HEK293 (cell line): ENCODE measurements around the gene KANTR.
A peak's percentile ranks its signal among the peaks of the same experiment; 100 is the strongest.

Experiments used
- EGR2 ChIP-seq: fragments of 450-650 bp; formaldehyde crosslinking; IDR thresholded peaks from 2 replicates; pipeline ENCODE4 v1.5.1; 2016; ENCODE audit warnings: low read depth, missing biosample characterization, missing genetic modification characterization
- KLF8 ChIP-seq: fragments of 450-650 bp; formaldehyde crosslinking; IDR thresholded peaks from 2 replicates; pipeline ENCODE4 v1.5.1; 2016; ENCODE audit warnings: missing biosample characterization, missing genetic modification characterization
- SETDB1 ChIP-seq: IDR thresholded peaks from one replicate; pipeline ENCODE4 v1.6.1; 2017; ENCODE audit warnings: mild to moderate bottlenecking, low read length, moderate library complexity, mixed read lengths; ENCODE audit not compliant: insufficient read length
- TRIM28 ChIP-seq: IDR thresholded peaks from 2 replicates; pipeline ENCODE4 v1.6.1; 2011; ENCODE audit warnings: low read length, control low read depth, borderline replicate concordance
- ZBTB8A ChIP-seq: fragments of 450-650 bp; formaldehyde crosslinking; IDR thresholded peaks from 2 replicates; pipeline ENCODE4 v1.5.1; 2016; ENCODE audit warnings: missing biosample characterization, missing genetic modification characterization
- ZFHX2 ChIP-seq: fragments of 450-650 bp; formaldehyde crosslinking; conservative IDR thresholded peaks from 2 replicates; pipeline ENCODE4 v1.5.1; 2016; ENCODE audit warnings: missing biosample characterization, missing genetic modification characterization
- ZIC2 ChIP-seq: fragments of 450-650 bp; formaldehyde crosslinking; IDR thresholded peaks from 2 replicates; pipeline ENCODE4 v1.5.1; 2016; ENCODE audit warnings: missing biosample characterization, missing genetic modification characterization
- ZNF10 ChIP-seq: fragments of 450-650 bp; formaldehyde crosslinking; IDR thresholded peaks from 2 replicates; pipeline ENCODE4 v1.5.1; 2017; ENCODE audit warnings: missing biosample characterization, missing genetic modification characterization
- ZNF155 ChIP-seq: fragments of 450-650 bp; formaldehyde crosslinking; IDR thresholded peaks from 2 replicates; pipeline ENCODE4 v1.5.1; 2016; ENCODE audit warnings: missing biosample characterization, missing genetic modification characterization
- ZNF24 ChIP-seq: fragments of 450-650 bp; formaldehyde crosslinking; IDR thresholded peaks from 2 replicates; pipeline ENCODE4 v1.5.1; 2016; ENCODE audit warnings: missing biosample characterization, missing genetic modification characterization
- ZNF248 ChIP-seq: fragments of 450-650 bp; formaldehyde crosslinking; IDR thresholded peaks from 2 replicates; pipeline ENCODE4 v1.5.1; 2017; ENCODE audit warnings: missing biosample characterization, missing genetic modification characterization
- ZNF274 ChIP-seq, 2 experiments: fragments of 200-500 bp in 1 of 2; fragments of 450-650 bp in 1 of 2; sonication (Bioruptor generic) in 1 of 2; formaldehyde crosslinking in 1 of 2; IDR thresholded peaks; 2 replicates each; pipeline versions ENCODE4 v1.5.1 to v1.6.1; 2014 to 2016; ENCODE audit warnings: borderline replicate concordance in 1 of 2, inconsistent platforms in 1 of 2, low read length in 1 of 2, missing biosample characterization in 1 of 2, missing genetic modification characterization in 1 of 2
- ZNF311 ChIP-seq: fragments of 450-650 bp; formaldehyde crosslinking; IDR thresholded peaks from 2 replicates; pipeline ENCODE4 v1.5.1; 2017; ENCODE audit warnings: missing biosample characterization, missing genetic modification characterization, borderline replicate concordance
- ZNF510 ChIP-seq: fragments of 450-650 bp; formaldehyde crosslinking; IDR thresholded peaks from 2 replicates; pipeline ENCODE4 v1.5.1; 2018; ENCODE audit warnings: mild to moderate bottlenecking, missing genetic modification characterization, missing biosample characterization; ENCODE audit not compliant: insufficient replicate concordance
- ZNF707 ChIP-seq: fragments of 450-650 bp; formaldehyde crosslinking; IDR thresholded peaks from 2 replicates; pipeline ENCODE4 v1.5.1; 2016; ENCODE audit warnings: missing biosample characterization, missing genetic modification characterization
- TF ChIP-seq, protein P1 (sequence below): fragments of 450-650 bp; formaldehyde crosslinking; IDR thresholded peaks from 2 replicates; pipeline ENCODE4 v1.5.1; 2017; ENCODE audit warnings: missing biosample characterization, missing genetic modification characterization
- TF ChIP-seq, protein P2 (sequence below): fragments of 450-650 bp; formaldehyde crosslinking; IDR thresholded peaks from 2 replicates; pipeline ENCODE4 v1.5.1; 2017; ENCODE audit warnings: missing biosample characterization, missing genetic modification characterization
- TF ChIP-seq, protein P3 (sequence below): fragments of 450-650 bp; formaldehyde crosslinking; IDR thresholded peaks from 2 replicates; pipeline ENCODE4 v1.5.1; 2016; ENCODE audit warnings: missing biosample characterization, missing genetic modification characterization
- TF ChIP-seq, protein P4 (sequence below): fragments of 450-650 bp; formaldehyde crosslinking; IDR thresholded peaks from 2 replicates; pipeline ENCODE4 v1.5.1; 2016; ENCODE audit warnings: missing biosample characterization, missing genetic modification characterization

Gene KANTR

DNA sequence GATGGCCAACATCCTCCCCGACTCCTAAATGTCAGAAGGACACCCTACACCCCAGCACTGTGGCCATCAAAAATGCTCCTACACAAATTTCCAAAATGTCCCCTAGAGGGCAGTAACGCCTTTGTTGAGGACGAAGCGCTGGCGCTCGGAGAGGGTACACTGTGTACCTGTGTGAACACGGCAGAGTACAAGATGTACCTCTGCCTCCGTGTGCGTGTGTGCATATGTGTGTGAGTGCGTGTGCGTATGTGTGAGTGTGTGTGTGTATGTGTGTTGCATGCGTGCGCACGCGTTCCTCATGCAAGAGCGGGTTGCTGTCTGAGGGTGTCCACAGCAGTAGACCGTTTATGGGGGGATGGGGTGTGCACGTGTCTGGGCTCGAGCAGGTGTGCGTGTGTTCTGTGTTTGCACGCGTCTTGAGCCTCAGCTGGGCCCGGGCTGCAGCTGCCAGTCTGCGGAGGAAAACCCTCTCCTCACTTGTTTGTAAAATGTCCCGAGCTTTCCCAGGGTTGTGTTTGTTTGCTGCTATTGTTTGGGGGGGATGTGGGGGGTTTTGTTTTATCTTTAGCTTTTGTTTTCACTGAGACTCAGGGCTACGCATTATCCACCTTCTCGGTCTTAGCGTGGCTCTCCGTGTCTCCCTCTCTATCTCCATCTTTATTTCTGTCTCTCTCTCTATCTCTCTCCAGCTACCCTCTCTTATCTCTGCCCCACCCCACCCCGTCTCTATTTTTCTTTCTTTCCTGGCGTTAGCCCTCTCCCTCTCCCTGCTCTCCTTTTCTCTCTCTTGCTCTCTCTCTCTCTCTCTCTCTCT, 22.1 kb upstream of the KANTR start (continued):
- TF ChIP-seq, protein P1, sequence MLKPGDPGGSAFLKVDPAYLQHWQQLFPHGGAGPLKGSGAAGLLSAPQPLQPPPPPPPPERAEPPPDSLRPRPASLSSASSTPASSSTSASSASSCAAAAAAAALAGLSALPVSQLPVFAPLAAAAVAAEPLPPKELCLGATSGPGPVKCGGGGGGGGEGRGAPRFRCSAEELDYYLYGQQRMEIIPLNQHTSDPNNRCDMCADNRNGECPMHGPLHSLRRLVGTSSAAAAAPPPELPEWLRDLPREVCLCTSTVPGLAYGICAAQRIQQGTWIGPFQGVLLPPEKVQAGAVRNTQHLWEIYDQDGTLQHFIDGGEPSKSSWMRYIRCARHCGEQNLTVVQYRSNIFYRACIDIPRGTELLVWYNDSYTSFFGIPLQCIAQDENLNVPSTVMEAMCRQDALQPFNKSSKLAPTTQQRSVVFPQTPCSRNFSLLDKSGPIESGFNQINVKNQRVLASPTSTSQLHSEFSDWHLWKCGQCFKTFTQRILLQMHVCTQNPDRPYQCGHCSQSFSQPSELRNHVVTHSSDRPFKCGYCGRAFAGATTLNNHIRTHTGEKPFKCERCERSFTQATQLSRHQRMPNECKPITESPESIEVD (tag by site-specific recombination): no peak
- 0 out of 2 replicates have a peak, but pooled peaks have one; percentile 9 for TF ChIP-seq EGR2 (tag by site-specific recombination)
- TF ChIP-seq ZNF10 (tag by site-specific recombination): no peak
- TF ChIP-seq, protein P2, sequence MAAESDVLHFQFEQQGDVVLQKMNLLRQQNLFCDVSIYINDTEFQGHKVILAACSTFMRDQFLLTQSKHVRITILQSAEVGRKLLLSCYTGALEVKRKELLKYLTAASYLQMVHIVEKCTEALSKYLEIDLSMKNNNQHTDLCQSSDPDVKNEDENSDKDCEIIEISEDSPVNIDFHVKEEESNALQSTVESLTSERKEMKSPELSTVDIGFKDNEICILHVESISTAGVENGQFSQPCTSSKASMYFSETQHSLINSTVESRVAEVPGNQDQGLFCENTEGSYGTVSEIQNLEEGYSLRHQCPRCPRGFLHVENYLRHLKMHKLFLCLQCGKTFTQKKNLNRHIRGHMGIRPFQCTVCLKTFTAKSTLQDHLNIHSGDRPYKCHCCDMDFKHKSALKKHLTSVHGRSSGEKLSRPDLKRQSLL: no peak
- TF ChIP-seq KLF8 (tag by site-specific recombination): no peak; the same call in 1 of the 2 replicates
- TF ChIP-seq SETDB1: no peak
- TF ChIP-seq, protein P3, sequence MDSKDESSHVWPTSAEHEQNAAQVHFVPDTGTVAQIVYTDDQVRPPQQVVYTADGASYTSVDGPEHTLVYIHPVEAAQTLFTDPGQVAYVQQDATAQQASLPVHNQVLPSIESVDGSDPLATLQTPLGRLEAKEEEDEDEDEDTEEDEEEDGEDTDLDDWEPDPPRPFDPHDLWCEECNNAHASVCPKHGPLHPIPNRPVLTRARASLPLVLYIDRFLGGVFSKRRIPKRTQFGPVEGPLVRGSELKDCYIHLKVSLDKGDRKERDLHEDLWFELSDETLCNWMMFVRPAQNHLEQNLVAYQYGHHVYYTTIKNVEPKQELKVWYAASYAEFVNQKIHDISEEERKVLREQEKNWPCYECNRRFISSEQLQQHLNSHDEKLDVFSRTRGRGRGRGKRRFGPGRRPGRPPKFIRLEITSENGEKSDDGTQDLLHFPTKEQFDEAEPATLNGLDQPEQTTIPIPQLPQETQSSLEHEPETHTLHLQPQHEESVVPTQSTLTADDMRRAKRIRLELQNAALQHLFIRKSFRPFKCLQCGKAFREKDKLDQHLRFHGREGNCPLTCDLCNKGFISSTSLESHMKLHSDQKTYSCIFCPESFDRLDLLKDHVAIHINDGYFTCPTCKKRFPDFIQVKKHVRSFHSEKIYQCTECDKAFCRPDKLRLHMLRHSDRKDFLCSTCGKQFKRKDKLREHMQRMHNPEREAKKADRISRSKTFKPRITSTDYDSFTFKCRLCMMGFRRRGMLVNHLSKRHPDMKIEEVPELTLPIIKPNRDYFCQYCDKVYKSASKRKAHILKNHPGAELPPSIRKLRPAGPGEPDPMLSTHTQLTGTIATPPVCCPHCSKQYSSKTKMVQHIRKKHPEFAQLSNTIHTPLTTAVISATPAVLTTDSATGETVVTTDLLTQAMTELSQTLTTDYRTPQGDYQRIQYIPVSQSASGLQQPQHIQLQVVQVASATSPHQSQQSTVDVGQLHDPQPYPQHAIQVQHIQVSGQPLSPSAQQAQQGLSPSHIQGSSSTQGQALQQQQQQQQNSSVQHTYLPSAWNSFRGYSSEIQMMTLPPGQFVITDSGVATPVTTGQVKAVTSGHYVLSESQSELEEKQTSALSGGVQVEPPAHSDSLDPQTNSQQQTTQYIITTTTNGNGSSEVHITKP (tag by site-specific recombination): peak; percentile 66
- no peak for TF ChIP-seq ZNF274 (IDR thresholded peaks at IDR 0.05; ENCODE audit: low read length)
- no peak for TF ChIP-seq ZNF274 (tag by site-specific recombination; IDR thresholded peaks at IDR 0.05; ENCODE audit: borderline replicate concordance)
- TF ChIP-seq ZBTB8A: no peak
- no peak for TF ChIP-seq ZNF24 (tag by site-specific recombination)
- no peak for TF ChIP-seq ZNF155 (tag by site-specific recombination)
- 0 out of 2 replicates have a peak, but pooled peaks have one; percentile 11 for TF ChIP-seq ZIC2 (tag by site-specific recombination)
- TF ChIP-seq ZNF510 (tag by site-specific recombination): no peak
- TF ChIP-seq ZFHX2 (tag by site-specific recombination): no peak
- no peak for TF ChIP-seq ZNF311 (tag by site-specific recombination)
- TF ChIP-seq TRIM28: peak; percentile 92
- TF ChIP-seq, protein P4, sequence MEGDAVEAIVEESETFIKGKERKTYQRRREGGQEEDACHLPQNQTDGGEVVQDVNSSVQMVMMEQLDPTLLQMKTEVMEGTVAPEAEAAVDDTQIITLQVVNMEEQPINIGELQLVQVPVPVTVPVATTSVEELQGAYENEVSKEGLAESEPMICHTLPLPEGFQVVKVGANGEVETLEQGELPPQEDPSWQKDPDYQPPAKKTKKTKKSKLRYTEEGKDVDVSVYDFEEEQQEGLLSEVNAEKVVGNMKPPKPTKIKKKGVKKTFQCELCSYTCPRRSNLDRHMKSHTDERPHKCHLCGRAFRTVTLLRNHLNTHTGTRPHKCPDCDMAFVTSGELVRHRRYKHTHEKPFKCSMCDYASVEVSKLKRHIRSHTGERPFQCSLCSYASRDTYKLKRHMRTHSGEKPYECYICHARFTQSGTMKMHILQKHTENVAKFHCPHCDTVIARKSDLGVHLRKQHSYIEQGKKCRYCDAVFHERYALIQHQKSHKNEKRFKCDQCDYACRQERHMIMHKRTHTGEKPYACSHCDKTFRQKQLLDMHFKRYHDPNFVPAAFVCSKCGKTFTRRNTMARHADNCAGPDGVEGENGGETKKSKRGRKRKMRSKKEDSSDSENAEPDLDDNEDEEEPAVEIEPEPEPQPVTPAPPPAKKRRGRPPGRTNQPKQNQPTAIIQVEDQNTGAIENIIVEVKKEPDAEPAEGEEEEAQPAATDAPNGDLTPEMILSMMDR (tag by site-specific recombination): peak; percentile 94
- TF ChIP-seq ZNF707 (tag by site-specific recombination): no peak
- no peak for TF ChIP-seq ZNF248 (tag by site-specific recombination)
